HG02973 (cell line): ENCODE measurements around the gene ARSG.
A peak's percentile ranks its signal among the peaks of the same experiment; 100 is the strongest.
"Not testable (repeated sequence)": the region's sequence is repeated elsewhere in the genome, so short reads cannot be mapped to it uniquely, and the experiment has no call there.

Experiments
- ATAC-seq: cut with Tn5 transposase; IDR thresholded peaks from one replicate; pipeline ENCODE4 v1.9.1; 2021; ENCODE audit warnings: moderate library complexity; ENCODE audit not compliant: unreplicated experiment

ARSG gene

GRCh38 chr17:68327823-68328557, 36.7 kb downstream of the ARSG start:
- no peak for ATAC-seq

- ATAC-seq: no peak
Observed at GRCh38 chr17:68328676-68329075, 37.4 kb downstream of the ARSG start.

- ATAC-seq: no peak
Observed at GRCh38 chr17:68329331-68329730, 38.0 kb downstream of the ARSG start.

- not testable (repeated sequence) for ATAC-seq
Observed at GRCh38 chr17:68331932-68332331, 40.6 kb downstream of the ARSG start.

GRCh38 chr17:68334393-68334792, 43.1 kb downstream of the ARSG start:
- no peak for ATAC-seq

- ATAC-seq: no peak
Observed at GRCh38 chr17:68341482-68341881, 50.2 kb downstream of the ARSG start.

- ATAC-seq: no peak
Observed at GRCh38 chr17:68343976-68344375, 52.7 kb downstream of the ARSG start.

- no peak for ATAC-seq
Observed at GRCh38 chr17:68344701-68345136, 53.4 kb downstream of the ARSG start.

GRCh38 chr17:68346448-68346847, 55.2 kb downstream of the ARSG start:
- ATAC-seq: peak; percentile 55

- ATAC-seq: no peak
Observed at GRCh38 chr17:68347380-68347779, 56.1 kb downstream of the ARSG start.

- peak; percentile 80 for ATAC-seq
Observed at GRCh38 chr17:68349157-68349556, 57.9 kb downstream of the ARSG start.

- ATAC-seq: no peak
Observed at GRCh38 chr17:68351395-68351794, 60.1 kb downstream of the ARSG start.

- no peak for ATAC-seq
Observed at GRCh38 chr17:68352041-68352440, 60.7 kb downstream of the ARSG start.

- ATAC-seq: not testable (repeated sequence)
Observed at GRCh38 chr17:68352671-68353070, 61.4 kb downstream of the ARSG start.

- ATAC-seq: no peak
Observed at GRCh38 chr17:68353111-68353521, 61.8 kb downstream of the ARSG start.

- ATAC-seq: not testable (repeated sequence)
Observed at GRCh38 chr17:68354311-68354710, 63.0 kb downstream of the ARSG start.

- ATAC-seq: not testable (repeated sequence)
Observed at GRCh38 chr17:68355108-68355507, 63.8 kb downstream of the ARSG start.

- peak; percentile 75 for ATAC-seq
Observed at GRCh38 chr17:68356520-68356919, 65.2 kb downstream of the ARSG start.

- ATAC-seq: no peak
Observed at GRCh38 chr17:68356949-68357455, 65.7 kb downstream of the ARSG start.

- no peak for ATAC-seq
Observed at GRCh38 chr17:68357886-68358285, 66.6 kb downstream of the ARSG start.

GRCh38 chr17:68359791-68360535, 68.7 kb downstream of the ARSG start:
- ATAC-seq: no peak

GRCh38 chr17:68365469-68365868, 74.2 kb downstream of the ARSG start:
- ATAC-seq: no peak
